Naive thymus-derived CD4-positive, alpha-beta T cell (primary cell): ENCODE results near the gene SH3TC1. TPM values are rescaled to one million over a fixed set of nuclear protein-coding genes. Genes with fewer than 3 reads are reported as not detected.

Source experiments
- ATAC-seq: fragments of 150-1000 bp; cut with Tn5 transposase; 2 replicates; pipeline ENCODE4 v1.10.0; 2021; ENCODE audit warnings: mild to moderate bottlenecking, moderate library complexity
- CTCF ChIA-PET: fragments of 350-600 bp; sonication (Branson Sonifier 250); formaldehyde crosslinking; loops from one replicate; lab custom pipeline; 2021; ENCODE audit warnings: antibody characterized with exemption; lab: Charles Lee
- POLR2A ChIA-PET: fragments of 350-600 bp; sonication (Branson Sonifier 250); formaldehyde crosslinking; loops from one replicate; lab custom pipeline; 2021; ENCODE audit warnings: antibody characterized with exemption, inconsistent platforms; lab: Charles Lee
- DNase-seq, 9 donors: peaks; one replicate each; pipeline versions ENCODE4 v3.0.0 to v3.0.0-alpha.2; 2020 to 2022; ENCODE audit warnings: mixed read lengths in 1 of 9
- H3K27ac ChIP-seq: one replicate; pipeline ENCODE4 v1.7.0; 2013; ENCODE audit warnings: mild to moderate bottlenecking, low read depth, low read length, moderate library complexity
- H3K27me3 ChIP-seq, 2 donors: one replicate each; pipeline ENCODE4 v1.7.0; 2013; ENCODE audit warnings: low read length in 2 of 2, mild to moderate bottlenecking in 2 of 2, moderate library complexity in 2 of 2; ENCODE audit not compliant: control insufficient read depth in 2 of 2, insufficient read depth in 2 of 2
- H3K36me3 ChIP-seq, 3 experiments: 1 replicate in 2 of 3; 2 replicates in 1 of 3; pipeline ENCODE4 v1.7.0; 2013; ENCODE audit warnings: low read length in 3 of 3, mild to moderate bottlenecking in 3 of 3, moderate library complexity in 1 of 3; ENCODE audit not compliant: insufficient read depth in 3 of 3, control insufficient read depth in 2 of 3
- H3K4me1 ChIP-seq, 2 donors: one replicate each; pipeline ENCODE4 v1.7.0; 2013; ENCODE audit warnings: low read length in 2 of 2, mild to moderate bottlenecking in 2 of 2, moderate library complexity in 1 of 2; ENCODE audit not compliant: control insufficient read depth in 2 of 2, insufficient read depth in 2 of 2
- H3K4me3 ChIP-seq: 2 replicates; pipeline ENCODE4 v1.7.0; 2013; ENCODE audit warnings: mild to moderate bottlenecking, low read length
- H3K9me3 ChIP-seq, 3 experiments: 1 replicate in 2 of 3; 2 replicates in 1 of 3; pipeline ENCODE4 v1.7.0; 2013; ENCODE audit warnings: low read length in 3 of 3; ENCODE audit not compliant: control insufficient read depth in 2 of 3
- H3K27ac Mint-ChIP-seq, 9 donors: one replicate each; pipeline ENCODE4 v1.8.0; 2020 to 2022; ENCODE audit warnings: mixed read lengths in 9 of 9, mild to moderate bottlenecking in 8 of 9, moderate library complexity in 5 of 9, inconsistent platforms in 2 of 9
- H3K27me3 Mint-ChIP-seq, 5 donors: one replicate each; pipeline ENCODE4 v1.8.0; 2021 to 2022; ENCODE audit warnings: mixed read lengths in 5 of 5, mild to moderate bottlenecking in 1 of 5
- H3K36me3 Mint-ChIP-seq, 5 donors: one replicate each; pipeline ENCODE4 v1.8.0; 2020 to 2022; ENCODE audit warnings: mixed read lengths in 5 of 5, mild to moderate bottlenecking in 3 of 5, inconsistent platforms in 1 of 5
- H3K4me1 Mint-ChIP-seq, 7 donors: one replicate each; pipeline ENCODE4 v1.8.0; 2020 to 2022; ENCODE audit warnings: mixed read lengths in 7 of 7, mild to moderate bottlenecking in 3 of 7, inconsistent platforms in 1 of 7
- H3K4me3 Mint-ChIP-seq, 10 donors: one replicate each; pipeline ENCODE4 v1.8.0; 2020 to 2022; ENCODE audit warnings: mild to moderate bottlenecking in 10 of 10, mixed read lengths in 10 of 10, moderate library complexity in 6 of 10, inconsistent platforms in 2 of 10
- H3K9me3 Mint-ChIP-seq, 11 donors: one replicate each; pipeline ENCODE4 v1.8.0; 2020 to 2022; ENCODE audit warnings: mixed read lengths in 11 of 11, mild to moderate bottlenecking in 4 of 11, inconsistent platforms in 1 of 11, moderate library complexity in 1 of 11
- intact Hi-C, 2 donors: fragments of 100-400 bp; cut with micrococcal nuclease; formaldehyde crosslinking; loops; one replicate each; pipeline ENCODE4 v1.15.1; 2023
- polyA plus RNA-seq, 2 donors: library from polyadenylated mRNA; unstranded; fragments of 300-500 nt; fragmentation: Illumina TruSeq; gene quantifications; one replicate each; pipeline ENCODE4 v1.2.3, GENCODE V29; 2021
- total RNA-seq, 6 experiments: library from RNA in 5 of 6; stranded (reverse) in 5 of 6; gene quantifications; 1 replicate in 5 of 6; 2 replicates in 1 of 6; pipeline ENCODE4 v1.2.3 and lab custom pipeline; 2021 to 2026

The SH3TC1 gene
- total and polyA plus RNA-seq, 7 experiments from 2014 or later: 6.5 to 120 (median 34.9) TPM

- Mint-ChIP-seq H3K27me3 (no peaks in the 10 kb centered on the region), H3K27ac (peak overlapping the region in 4 of 9 donors; percentile 38 to 81 (median 60)), H3K36me3 (peaks cover 15 to 54% (median 27%) of the 10 kb centered on the region in 5 donors), H3K4me1 (peaks cover 16 to 34% (median 26%) of the 10 kb centered on the region in 7 donors), H3K4me3 (peak overlapping the region in 1 of 10 donors; percentile 26), H3K9me3 (no peaks in the 10 kb centered on the region)
- CTCF ChIA-PET: no interaction called here
- H3K27ac ChIP-seq: no peak overlapping the region
- intact Hi-C loops: no loop called here
- peaks cover 0 to 72% (median 7%) of the 10 kb centered on the region in 3 experiments for H3K36me3 ChIP-seq
- POLR2A ChIA-PET: interaction anchor here (0.8 kb wide), 1 partner anchor 21 kb away, joined by 3 read pairs; no protein-coding TSS in a partner anchor
- H3K9me3 ChIP-seq: no peaks in the 10 kb centered on the region
- DNase-seq (no peak), ATAC-seq (no peak)
- no peaks in the 10 kb centered on the region for H3K27me3 ChIP-seq
- peaks cover 18 to 39% of the 10 kb centered on the region in 2 donors for H3K4me1 ChIP-seq
- no peak overlapping the region for H3K4me3 ChIP-seq
Observed at GRCh38 chr4:8222609-8223388, 23.7 kb downstream of the SH3TC1 start.

- Histone ChIP-seq H3K27ac (no peak overlapping the region), H3K36me3 (peaks cover 0 to 59% (median 7%) of the 10 kb centered on the region in 3 experiments), H3K9me3 (no peaks in the 10 kb centered on the region), H3K27me3 (no peaks in the 10 kb centered on the region), H3K4me1 (peaks cover 32 to 53% of the 10 kb centered on the region in 2 donors), H3K4me3 (no peak overlapping the region)
- H3K9me3 Mint-ChIP-seq: no peaks in the 10 kb centered on the region
- peak overlapping the region in 4 of 9 donors; percentile 10 to 82 (median 55) for H3K27ac Mint-ChIP-seq
- POLR2A ChIA-PET: interaction anchor here (1.4 kb wide), 1 partner anchor 25 kb away, joined by 3 read pairs; the partner anchor contains the start of gene SH3TC1
- H3K4me1 Mint-ChIP-seq: peaks cover 21 to 49% (median 37%) of the 10 kb centered on the region in 7 donors
- intact Hi-C loops: no loop called here
- CTCF ChIA-PET: interaction anchor here (0.7 kb wide), 1 partner anchor 18 kb away, joined by 5 read pairs; no protein-coding TSS in a partner anchor
- H3K36me3 Mint-ChIP-seq: peaks cover 15 to 49% (median 27%) of the 10 kb centered on the region in 5 donors
- DNase-seq (no peak), ATAC-seq (no peak)
- H3K4me3 Mint-ChIP-seq: peak overlapping the region in 5 of 10 donors; percentile 37 to 79 (median 50)
- H3K27me3 Mint-ChIP-seq: no peaks in the 10 kb centered on the region
Observed at GRCh38 chr4:8224267-8224974, 25.3 kb downstream of the SH3TC1 start.

GRCh38 chr4:8224975-8225625 is 26.0 kb downstream of the SH3TC1 start:
- ChIA-PET POLR2A (interaction anchor here (1.4 kb wide), 1 partner anchor 26 kb away, joined by 3 read pairs; the partner anchor contains the start of gene SH3TC1), CTCF (interaction anchor here (0.7 kb wide), 1 partner anchor 17 kb away, joined by 5 read pairs; no protein-coding TSS in a partner anchor)
- Mint-ChIP-seq H3K27ac (peak overlapping the region in 3 of 9 donors; percentile 32 to 82 (median 39)), H3K4me3 (peak overlapping the region in 6 of 10 donors; percentile 30 to 79 (median 44)), H3K36me3 (peaks cover 9 to 42% (median 25%) of the 10 kb centered on the region in 5 donors), H3K9me3 (no peaks in the 10 kb centered on the region), H3K27me3 (no peaks in the 10 kb centered on the region), H3K4me1 (peaks cover 21 to 54% (median 38%) of the 10 kb centered on the region in 7 donors)
- Histone ChIP-seq H3K4me1 (peaks cover 32 to 56% of the 10 kb centered on the region in 2 donors), H3K36me3 (peaks cover 0 to 52% (median 7%) of the 10 kb centered on the region in 3 experiments), H3K27me3 (no peaks in the 10 kb centered on the region), H3K27ac (no peak overlapping the region), H3K9me3 (no peaks in the 10 kb centered on the region), H3K4me3 (no peak overlapping the region)
- no peak for ATAC-seq
- intact Hi-C loops: no loop called here
- DNase-seq: no peak

- no peak overlapping the region for H3K4me3 ChIP-seq
- H3K9me3 ChIP-seq: no peaks in the 10 kb centered on the region
- no peak for DNase-seq
- CTCF ChIA-PET: interaction anchor here (0.9 kb wide), 1 partner anchor 34 kb away, joined by 3 read pairs; no protein-coding TSS in a partner anchor
- no peaks in the 10 kb centered on the region for H3K27me3 Mint-ChIP-seq
- POLR2A ChIA-PET: no interaction called here
- H3K27ac ChIP-seq: no peak overlapping the region
- H3K36me3 ChIP-seq: peaks cover 0 to 46% (median 7%) of the 10 kb centered on the region in 3 experiments
- H3K27me3 ChIP-seq: no peaks in the 10 kb centered on the region
- H3K9me3 Mint-ChIP-seq: no peaks in the 10 kb centered on the region
- no peak for ATAC-seq
- peaks cover 5 to 35% (median 19%) of the 10 kb centered on the region in 5 donors for H3K36me3 Mint-ChIP-seq
- peaks cover 27 to 59% of the 10 kb centered on the region in 2 donors for H3K4me1 ChIP-seq
- intact Hi-C loops: no loop called here
- H3K4me3 Mint-ChIP-seq: peak overlapping the region in 1 of 10 donors; percentile 32
- H3K27ac Mint-ChIP-seq: peak overlapping the region in 1 of 9 donors; percentile 39
- H3K4me1 Mint-ChIP-seq: peaks cover 24 to 59% (median 41%) of the 10 kb centered on the region in 7 donors
Observed at GRCh38 chr4:8225706-8226443, 26.8 kb downstream of the SH3TC1 start.

GRCh38 chr4:8227201-8227770 is 28.2 kb downstream of the SH3TC1 start:
- intact Hi-C loops: no loop called here
- Histone ChIP-seq H3K27me3 (no peaks in the 10 kb centered on the region), H3K36me3 (peaks cover 0 to 46% (median 7%) of the 10 kb centered on the region in 3 experiments), H3K9me3 (no peaks in the 10 kb centered on the region), H3K4me1 (peaks cover 20 to 56% of the 10 kb centered on the region in 2 donors), H3K4me3 (no peak overlapping the region), H3K27ac (no peak overlapping the region)
- Mint-ChIP-seq H3K36me3 (peaks cover 0 to 28% (median 13%) of the 10 kb centered on the region in 5 donors), H3K27ac (no peak overlapping the region), H3K9me3 (no peaks in the 10 kb centered on the region), H3K4me3 (no peak overlapping the region), H3K27me3 (no peaks in the 10 kb centered on the region), H3K4me1 (peaks cover 16 to 50% (median 32%) of the 10 kb centered on the region in 7 donors)
- no peak for DNase-seq
- no peak for ATAC-seq
- POLR2A ChIA-PET: no interaction called here
- CTCF ChIA-PET: no interaction called here
